HG03558 (cell line): ENCODE data around the gene UGT2B11.
"Not testable (repeated sequence)": the region's sequence is repeated elsewhere in the genome, so short reads cannot be mapped to it uniquely, and the experiment has no call there.

Source experiments
- ATAC-seq: cut with Tn5 transposase; IDR thresholded peaks from one replicate; pipeline ENCODE4 v1.9.1; 2021; ENCODE audit warnings: moderate number of reproducible peaks; ENCODE audit not compliant: unreplicated experiment; ENCODE audit errors: extremely low read depth

UGT2B11 gene

GRCh38 chr4:69170233-69171134 lies 44.1 kb downstream of the UGT2B11 start:
- ATAC-seq = not testable (repeated sequence)

DNA sequence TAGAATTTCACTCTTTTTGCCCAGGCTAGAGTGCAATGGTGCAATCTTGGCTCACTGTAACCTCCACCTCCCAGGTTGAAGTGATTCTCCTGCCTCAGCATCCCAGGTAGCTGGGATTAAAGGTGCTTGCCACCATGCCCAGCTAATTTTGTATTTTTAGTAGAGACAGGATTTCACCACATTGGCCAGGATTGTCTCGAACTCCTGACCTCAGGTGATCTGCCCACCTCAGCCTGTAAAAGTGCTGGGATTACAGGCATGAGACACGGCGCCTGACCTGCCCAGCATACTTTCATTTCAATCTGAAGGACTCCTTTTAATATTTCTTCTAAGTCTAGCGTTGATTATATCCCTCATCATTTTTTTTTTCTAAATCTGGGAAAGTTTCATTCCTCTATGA lies 45.4 kb downstream of the UGT2B11 start:
- not testable (repeated sequence) for ATAC-seq

DNA sequence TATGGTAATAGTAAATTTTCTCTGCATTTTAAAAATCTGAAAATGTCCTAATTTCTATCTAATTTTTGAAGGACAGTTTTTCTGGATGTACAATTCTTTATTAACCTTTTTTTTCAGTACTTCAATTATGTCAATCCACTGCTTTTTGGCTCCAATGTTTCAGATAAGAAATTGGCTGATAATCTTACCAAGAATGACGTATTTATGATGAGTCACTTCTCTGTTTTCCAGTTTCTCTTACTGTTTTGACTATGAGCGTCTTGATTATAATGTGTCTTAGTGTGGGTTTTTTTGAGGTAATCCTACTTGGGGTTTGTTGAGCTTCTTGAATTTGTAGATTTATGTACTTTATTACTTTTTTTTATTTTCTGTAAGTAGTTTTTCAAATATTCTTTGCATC lies 47.2 kb downstream of the UGT2B11 start:
- no peak for ATAC-seq

- ATAC-seq = not testable (repeated sequence)
These were observed 48.2 kb downstream of the UGT2B11 start for GRCh38 chr4:69166376-69166775.

GRCh38 chr4:69165707-69166106 lies 48.8 kb downstream of the UGT2B11 start:
- ATAC-seq = not testable (repeated sequence)

GRCh38 chr4:69156913-69157312 lies 57.6 kb downstream of the UGT2B11 start:
- ATAC-seq = no peak

DNA sequence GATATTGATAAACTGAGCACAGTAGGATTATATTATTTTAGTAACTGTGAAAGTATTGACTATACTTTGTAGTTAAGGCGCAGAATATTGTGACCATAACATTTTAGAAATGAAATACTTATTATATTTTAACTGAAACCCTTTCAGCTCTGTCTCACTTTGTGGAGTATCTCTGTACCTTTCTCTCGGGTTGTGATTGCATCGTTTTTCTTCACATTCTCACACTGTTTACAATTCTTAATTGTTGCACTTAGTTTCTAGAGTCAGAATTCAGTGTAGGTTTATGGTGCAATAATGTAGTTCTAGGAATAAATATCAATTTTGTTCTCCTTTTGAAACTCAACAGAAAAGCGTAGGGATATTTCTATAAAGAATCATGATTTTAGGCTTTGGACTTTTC lies 60.5 kb downstream of the UGT2B11 start:
- ATAC-seq = no peak
